Measurements from ENCODE around the gene CASTOR1.

Gene CASTOR1

GRCh38 chr22:30318799-30319419 lies 29.6 kb upstream of the CASTOR1 start:
- DNase-seq (ENCODE audit: low spot score), result no peak

DNA sequence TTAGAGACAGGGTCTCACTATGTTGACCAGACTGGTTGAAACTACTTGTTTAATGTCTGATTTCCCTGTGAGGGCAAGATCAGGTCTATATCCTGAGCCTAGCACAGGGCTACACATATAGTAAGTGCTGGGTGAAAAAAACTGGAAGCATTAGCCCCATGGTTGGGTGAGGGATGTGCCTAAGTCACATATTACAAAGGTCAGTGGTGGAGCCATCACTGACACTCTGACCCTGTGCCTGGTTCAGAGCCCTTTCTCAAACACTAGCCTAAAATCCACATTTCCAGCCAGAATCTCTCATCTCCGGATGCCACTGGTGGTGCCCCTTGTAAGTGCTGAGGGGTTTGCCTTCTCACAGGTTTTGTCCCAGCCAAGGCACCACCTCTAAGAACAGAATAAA lies 28.5 kb upstream of the CASTOR1 start:
- no peak for DNase-seq (ENCODE audit: low spot score)

DNA sequence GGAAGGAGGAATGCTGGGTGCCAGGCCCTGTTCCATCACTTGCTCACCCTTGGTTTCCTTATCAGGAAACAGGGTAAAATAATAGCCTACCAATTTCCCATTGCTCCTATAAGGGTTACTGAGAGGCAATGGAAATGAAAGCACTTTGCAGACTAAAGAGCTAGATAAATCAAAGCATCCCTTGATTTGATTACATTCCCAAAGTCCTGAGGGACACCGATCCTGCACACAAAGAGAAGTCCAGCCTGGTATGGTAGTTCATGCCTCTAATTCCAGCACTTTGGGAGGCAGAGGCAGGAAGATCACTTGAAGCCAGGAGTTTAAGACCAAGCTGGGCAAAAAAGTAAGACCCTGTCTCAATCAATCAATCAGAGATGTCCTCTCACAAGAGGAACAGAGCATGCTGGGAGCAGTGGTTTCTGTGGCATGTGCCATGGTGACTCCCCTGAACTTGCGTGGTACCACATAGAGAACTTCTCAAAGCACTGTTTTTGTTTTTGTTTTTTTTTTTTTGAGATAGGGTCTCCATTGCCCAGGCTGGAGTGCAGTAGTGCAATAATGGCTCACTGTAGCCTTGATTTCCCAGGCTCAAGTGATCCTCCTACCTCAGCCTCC lies 26.8 kb upstream of the CASTOR1 start:
- DNase-seq (ENCODE audit: low spot score), result no peak

DNA sequence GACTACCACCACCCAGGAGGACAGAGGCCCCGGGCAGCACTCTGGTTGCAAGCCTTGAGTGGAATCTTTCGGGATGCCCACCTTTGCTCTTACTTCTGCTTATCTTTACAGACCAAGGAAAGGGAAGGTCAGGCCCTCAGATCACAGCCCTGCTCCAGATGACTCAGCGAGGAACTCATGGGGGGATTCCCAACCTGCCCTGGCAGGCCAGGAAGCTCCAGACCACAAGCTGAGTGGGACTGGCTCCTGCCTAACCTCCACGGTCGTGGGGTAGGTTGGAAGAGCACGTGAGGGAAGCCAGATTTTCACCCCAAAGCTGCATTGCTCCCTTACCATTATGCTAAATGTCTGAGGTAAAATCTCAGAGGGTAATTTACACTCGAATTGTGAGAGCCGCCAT lies 25.6 kb upstream of the CASTOR1 start:
- DNase-seq (ENCODE audit: low spot score), result no peak

DNA sequence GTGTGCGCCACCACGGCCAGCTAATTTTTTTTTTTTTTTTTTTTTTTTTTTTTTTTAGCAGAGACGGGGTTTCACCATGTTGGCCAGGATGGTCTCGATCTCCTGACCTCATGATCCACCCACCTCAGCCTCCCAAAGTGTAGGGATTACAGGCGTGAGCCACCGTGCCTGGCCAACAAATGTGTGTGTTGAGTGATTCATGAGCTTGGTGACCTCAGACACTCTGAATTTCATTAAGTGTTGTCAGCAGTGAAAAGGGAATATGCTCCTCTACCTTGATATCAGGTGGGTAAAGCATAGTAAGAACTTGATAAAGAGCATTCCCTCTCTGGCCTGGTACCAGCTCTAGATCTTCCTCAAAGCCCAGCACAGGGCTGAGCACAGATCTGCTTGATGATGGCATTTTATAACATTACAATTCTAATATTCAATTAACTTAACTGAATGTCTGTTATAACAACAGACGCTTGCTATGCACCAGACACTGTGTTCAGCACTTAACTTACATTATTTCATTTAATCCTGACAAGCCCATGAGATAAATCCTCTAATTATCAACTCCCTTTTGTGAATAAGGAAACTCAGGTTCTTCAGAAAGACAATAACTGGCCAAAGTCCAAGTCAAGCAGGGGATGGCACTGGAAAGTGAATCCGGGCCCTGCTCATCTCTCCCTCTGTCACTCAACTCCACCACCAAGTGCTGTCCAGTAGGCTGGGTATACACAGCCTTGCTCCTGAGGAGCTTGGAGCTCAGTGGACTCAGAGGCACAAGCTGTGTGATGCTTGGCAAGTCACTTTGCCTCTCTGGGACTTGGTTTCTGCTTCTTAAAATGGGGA lies 24.4 kb upstream of the CASTOR1 start:
- DNase-seq (ENCODE audit: low spot score), result no peak

DNA sequence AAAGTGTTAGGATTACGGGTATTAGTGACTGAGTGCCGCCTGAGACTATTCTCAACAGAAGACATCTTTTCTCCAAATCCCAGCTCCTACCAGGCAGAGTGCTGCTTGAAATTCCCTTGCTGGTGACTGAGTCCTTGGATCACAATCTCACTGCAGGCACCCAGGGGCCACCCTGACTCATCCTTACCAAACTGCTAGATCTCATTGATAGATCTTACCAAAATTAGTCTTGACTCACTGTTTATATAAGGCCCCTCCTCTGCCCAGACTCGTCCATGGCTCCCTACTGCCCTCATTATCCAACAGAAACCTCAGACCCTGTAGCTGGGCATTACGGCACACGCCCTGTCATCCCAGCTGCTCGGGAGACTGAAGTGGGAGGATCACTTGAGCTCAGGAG lies 22.7 kb upstream of the CASTOR1 start:
- DNase-seq (ENCODE audit: low spot score), result no peak

- no peak for DNase-seq (ENCODE audit: low spot score)
These were observed 21.8 kb upstream of the CASTOR1 start for GRCh38 chr22:30310881-30311771.

DNA sequence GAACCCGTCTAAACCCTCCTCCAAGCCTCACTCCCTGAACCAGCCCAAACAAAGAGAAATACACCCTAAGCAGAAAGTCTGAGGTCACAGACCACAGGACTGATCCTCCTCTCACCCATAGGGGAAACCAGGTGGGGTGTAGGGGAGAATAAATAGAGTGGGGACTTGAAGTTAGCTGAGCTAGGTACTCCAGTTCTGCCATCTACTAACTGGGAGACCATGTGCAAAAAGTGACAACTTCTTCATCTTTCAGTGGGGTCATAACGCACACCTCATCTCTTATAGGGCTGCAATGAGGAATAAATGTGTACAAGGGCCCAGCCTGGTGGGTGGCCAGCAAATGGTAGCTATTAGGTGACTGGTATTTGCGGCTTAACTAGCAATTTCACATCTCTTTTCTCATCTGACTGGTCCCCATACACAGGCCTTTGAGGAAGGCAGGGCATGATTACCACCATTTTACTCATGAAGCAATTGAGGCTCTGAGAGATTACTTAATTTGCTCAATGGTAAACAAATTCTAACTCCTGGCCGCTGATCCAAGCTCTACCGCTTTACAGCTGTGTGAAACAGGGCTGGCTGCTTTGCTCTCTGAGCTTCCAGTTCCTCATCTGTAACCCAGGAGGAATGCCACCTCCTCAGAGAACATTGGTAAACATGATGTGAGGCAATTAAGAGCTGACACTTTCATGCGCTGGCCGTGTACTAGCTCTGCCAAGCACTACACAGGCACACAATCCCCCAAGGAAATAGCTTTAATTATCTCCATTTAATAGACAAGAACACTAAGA lies 20.8 kb upstream of the CASTOR1 start:
- DNase-seq (ENCODE audit: low spot score), result no peak

GRCh38 chr22:30308518-30309230 lies 19.4 kb upstream of the CASTOR1 start:
- DNase-seq (ENCODE audit: low spot score), result no peak

- no peak for DNase-seq (ENCODE audit: low spot score)
These were observed 18.8 kb upstream of the CASTOR1 start for GRCh38 chr22:30308093-30308492.

- DNase-seq (ENCODE audit: low spot score), result no peak
These were observed 17.8 kb upstream of the CASTOR1 start for GRCh38 chr22:30307041-30307574.

- no peak for DNase-seq (ENCODE audit: low spot score)
These were observed 17.3 kb upstream of the CASTOR1 start for GRCh38 chr22:30306627-30307011.

- no peak for DNase-seq (ENCODE audit: low spot score)
These were observed 16.8 kb upstream of the CASTOR1 start for GRCh38 chr22:30305906-30306626.

DNA sequence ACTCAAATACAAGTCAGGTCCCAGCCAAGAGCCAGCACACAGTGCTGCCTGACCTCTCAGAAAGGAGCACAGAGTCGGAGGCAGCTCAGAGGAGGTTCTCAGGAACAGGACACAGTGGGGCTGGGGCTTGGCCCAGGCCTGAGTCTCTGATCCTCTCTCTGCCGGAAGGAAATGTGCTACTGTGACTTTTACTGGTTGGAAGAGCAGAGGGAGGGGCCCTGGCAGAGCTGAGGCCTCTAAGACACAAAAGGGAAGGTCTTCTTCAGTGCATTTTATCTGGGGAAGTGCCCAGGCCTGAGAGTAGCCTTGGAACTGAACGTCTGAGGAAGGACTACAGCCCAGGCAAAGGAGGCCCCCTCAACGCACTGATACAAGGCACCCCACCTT lies 16.2 kb upstream of the CASTOR1 start:
- DNase-seq (ENCODE audit: low spot score), result no peak

- DNase-seq (ENCODE audit: low spot score), result no peak
These were observed 15.4 kb upstream of the CASTOR1 start for GRCh38 chr22:30304495-30305244.

- DNase-seq (ENCODE audit: low spot score), result no peak
These were observed 13.5 kb upstream of the CASTOR1 start for GRCh38 chr22:30302810-30303138.

DNA sequence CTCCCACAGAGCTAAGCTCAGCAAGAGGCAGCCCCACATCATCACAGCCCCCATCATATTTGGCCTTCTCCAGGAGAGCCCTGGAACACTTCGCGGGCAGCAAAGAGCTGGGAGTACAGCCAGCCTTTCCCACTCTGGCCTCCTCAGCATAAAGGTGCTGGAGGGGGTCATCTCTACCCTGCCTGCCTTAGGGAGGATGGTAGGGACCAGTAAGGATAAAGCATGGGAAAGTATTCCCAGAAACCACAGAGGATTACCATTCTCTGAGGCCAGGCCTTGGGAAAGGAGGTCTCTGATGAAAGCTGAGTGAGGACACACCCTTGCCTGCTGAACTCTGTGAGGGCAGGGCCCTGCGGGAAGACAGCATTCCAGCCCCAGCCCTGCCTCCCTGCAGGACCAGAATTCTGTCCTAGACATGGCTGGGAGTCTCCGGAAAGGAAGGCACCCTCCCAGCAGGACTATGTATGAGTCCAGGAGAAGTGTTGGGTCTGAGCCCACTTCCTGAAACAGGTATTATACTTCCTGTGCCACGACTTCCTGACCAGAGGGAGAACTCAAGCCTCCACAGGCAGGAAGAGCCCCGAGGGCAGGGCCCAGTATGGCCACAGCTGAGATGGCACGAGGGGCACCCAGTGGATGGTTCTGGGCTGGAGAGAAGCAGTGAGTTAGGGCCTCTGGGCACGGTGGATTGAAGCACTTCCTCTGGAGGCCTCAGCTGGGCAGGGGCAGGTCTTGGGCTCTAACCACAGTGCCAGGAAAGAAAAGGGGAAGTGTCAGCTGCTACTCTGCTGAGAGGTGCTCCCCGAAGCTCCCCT lies 12.9 kb upstream of the CASTOR1 start:
- DNase-seq (ENCODE audit: low spot score), result no peak

- no peak for DNase-seq (ENCODE audit: low spot score)
These were observed 10.0 kb upstream of the CASTOR1 start for GRCh38 chr22:30299322-30299721.

Data from hematopoietic multipotent progenitor cell treated with erythropoietin and hydrocortisone succinate and interleukin-3 and kit ligand, for 17 days (in vitro differentiated cells).